DMS153 (cell line): ENCODE measurements around the gene NUF2.

Source experiments
- DNase-seq: peaks from one replicate; lab custom pipeline; 2025; lab: John Stamatoyannopoulos, UW

NUF2 gene

GRCh38 chr1:163401211-163401610 lies 79.5 kb downstream of the NUF2 start:
- DNase-seq: no peak
